NCI-H2081 (cell line): ENCODE measurements around the gene FAM240B.

Experiments
- DNase-seq, 2 experiments: peaks; one replicate each; lab custom pipeline; 2025; lab: John Stamatoyannopoulos, UW

FAM240B gene

DNA sequence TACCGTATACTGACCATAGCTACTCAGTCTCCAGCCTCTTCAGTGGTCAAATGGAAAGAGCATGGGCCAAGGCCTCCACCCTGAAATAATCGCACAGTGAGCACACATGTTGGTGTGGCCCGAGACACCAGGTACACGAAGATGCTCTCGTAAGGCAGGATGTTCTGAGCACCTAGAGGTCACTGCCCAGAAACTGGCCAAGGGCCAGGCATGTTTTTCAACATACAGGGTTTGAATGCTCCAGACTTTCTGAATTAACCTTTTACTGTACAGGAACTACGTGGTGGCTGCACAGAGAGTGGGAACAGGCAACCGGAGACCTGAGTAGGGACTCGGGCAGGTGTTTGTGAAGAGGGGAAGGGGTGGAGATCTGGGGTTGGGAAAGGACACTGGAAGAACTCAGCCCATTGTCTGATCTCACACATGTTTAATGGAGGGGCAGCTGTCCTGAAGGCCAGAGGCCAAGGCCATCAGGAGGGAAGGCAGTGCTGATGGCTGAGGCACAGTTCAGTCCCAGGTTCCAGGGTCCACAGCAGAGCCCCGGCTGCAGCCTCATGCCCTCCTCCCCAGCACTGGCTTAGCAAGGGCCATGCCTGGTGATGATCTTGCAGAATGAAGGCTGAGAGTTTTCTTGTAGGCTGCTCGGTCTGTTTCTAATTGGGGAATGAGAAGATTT is 51.0 kb downstream of the FAM240B start:
- DNase-seq = no peak

DNA sequence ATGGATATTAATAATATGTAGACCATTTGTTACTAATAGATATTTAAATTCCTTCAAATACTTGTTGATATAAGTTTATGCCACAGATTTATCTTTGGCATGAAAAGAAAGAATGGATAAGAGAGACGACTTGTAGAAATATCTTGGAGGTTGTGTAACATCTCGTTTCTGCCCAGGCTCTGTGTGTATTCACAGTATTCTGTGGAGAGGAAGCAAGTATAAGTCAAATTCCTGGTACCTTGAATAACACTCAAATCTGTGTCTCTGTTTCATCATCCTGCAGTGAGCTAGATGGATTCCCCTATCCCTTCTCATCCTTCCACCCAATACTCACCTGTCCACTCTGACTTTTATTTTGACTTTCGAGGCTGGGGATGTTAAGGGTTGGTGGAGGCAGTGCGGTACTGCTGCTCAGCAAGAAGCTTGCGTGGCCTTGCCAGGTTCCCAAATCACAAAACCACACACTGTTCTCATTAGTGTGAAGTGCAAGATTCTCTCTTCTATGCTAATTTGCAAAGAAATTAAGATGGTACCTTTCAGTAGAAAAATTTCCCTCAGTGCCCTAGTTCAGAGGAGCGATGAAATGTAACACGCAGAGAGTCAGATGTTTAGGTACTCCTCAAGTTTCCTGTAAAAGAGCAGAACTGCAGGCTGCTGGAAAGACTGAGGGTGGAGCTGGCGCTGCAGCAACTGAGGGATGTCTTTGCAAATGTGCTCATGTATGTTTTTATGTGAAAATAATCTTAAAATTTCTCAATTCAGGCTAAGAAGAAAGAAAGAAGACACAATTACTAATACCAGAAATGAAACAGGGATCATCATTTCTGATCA is 57.0 kb downstream of the FAM240B start:
- DNase-seq = no peak

DNA sequence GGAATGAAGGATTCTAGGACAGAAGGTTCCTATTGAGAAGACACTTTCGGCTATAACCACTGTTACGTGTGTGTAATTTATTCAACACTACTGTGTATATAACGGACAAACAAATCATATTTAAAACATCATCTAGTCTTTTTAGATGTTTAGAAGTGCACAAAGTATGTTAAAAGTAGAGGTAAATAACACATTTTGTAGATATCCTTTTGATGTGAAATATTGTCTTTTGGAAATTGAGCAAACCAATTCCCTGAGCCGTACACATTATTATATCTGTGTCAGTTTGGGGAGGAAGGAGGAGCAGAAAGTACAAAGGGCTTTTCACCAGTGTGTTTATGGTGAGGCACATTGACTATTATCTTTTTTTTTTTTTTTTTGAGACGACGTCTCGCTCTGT is 60.4 kb downstream of the FAM240B start:
- DNase-seq = no peak

DNA sequence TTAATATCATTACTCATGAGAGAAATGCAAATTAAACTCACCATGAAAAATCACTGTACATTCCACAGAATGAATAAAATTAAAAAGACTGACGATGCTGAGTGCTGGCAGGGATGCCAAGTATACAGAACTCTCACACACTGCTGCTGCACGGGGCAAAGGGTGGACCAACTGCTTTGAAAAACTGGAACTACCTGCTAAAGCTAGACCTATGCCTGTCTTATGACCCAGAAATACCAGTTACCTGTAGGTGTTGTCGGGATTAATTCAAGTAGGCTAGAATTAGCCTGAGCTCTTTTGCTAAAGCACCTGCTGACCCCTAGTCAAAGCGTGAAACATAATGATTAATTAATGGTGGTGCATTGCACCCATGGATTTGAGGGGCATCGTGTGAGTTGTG is 63.0 kb downstream of the FAM240B start:
- no peak for DNase-seq

DNA sequence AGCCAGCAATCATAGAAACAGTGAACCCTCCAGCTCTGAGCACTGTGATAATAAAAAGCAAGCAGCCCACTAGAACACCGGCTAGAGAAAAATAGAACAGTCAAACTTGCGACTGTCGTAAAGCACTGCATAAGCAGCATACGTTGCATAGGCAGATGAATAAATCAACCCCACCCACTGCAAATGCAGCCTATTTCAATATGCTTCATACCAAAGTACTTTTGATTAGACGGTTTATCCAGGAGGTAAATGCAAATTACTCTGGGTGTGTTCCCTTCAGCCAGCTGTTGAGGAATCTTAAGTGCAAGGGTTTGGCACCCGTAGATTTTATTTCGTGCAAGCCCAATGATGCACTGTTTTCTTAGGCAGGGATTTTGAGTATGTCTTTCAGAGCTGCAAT is 67.4 kb downstream of the FAM240B start:
- no peak for DNase-seq

DNA sequence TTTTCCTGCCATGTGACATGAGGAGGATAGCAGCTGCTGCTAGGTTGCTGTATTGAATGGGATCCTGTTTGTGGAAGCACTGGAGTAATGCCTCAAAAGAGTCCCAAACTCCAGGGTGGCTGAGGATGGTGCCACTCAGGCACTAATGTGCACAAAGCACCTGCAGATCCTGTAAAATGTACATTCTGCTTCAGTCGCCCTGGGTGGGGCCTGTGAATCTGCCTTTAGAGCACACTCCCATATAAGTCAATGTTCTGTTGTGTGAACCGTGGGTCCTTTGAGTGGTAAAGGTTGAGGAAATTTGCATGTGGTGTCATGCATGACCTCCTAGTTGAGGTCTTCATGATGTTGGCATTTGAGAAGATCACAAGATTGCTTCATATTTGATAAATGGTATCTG is 67.9 kb downstream of the FAM240B start:
- DNase-seq = no peak

DNA sequence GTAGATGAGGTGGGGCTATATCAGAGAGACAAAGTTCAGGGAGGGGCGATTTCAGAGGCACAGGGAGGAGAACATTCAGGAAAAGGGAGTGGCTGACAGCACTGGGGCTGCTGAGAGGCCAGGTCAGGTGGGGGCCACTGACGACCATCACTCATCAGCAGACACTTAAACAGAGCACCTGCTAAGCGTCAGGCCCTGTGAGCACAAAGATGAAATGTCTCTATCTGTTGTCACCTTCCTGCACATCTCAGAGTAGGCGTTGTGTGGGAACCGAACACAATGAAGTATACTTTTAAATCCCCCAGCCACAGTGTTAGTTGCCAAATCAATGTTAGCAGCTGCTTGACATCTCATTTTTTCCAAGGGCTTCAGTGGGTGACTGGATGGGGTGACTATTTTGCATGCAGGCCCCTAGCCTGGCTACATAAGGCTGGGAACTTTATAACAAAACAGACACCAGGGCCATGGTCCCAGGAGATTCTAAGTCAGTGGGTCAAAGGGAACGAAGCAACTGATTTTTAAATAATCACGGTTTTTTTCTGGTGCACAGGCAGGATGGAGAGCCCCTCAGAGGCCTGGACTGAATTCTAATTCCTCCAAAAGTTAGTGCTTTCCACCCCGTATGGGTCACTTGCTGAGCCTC is 68.4 kb downstream of the FAM240B start:
- no peak for DNase-seq

DNA sequence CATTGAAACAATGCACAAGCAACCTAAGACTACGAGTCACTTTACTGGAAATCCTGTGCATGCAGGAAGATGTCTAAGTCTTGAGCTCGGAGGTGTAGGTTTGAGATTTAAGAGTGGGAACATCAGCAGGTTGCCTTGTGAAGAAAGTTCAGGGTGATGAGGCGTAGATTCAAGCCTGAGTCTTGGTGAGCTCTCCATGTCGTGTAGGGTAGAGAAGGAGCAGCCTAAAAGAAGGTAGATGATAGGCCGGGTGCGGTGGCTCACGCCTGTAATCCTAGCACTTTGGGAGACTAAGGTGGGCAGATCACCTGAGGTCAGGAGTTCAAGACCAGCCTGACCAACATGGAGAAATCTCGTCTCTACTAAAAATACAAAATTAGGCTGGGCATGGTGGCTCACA is 69.4 kb downstream of the FAM240B start:
- DNase-seq = no peak

DNA sequence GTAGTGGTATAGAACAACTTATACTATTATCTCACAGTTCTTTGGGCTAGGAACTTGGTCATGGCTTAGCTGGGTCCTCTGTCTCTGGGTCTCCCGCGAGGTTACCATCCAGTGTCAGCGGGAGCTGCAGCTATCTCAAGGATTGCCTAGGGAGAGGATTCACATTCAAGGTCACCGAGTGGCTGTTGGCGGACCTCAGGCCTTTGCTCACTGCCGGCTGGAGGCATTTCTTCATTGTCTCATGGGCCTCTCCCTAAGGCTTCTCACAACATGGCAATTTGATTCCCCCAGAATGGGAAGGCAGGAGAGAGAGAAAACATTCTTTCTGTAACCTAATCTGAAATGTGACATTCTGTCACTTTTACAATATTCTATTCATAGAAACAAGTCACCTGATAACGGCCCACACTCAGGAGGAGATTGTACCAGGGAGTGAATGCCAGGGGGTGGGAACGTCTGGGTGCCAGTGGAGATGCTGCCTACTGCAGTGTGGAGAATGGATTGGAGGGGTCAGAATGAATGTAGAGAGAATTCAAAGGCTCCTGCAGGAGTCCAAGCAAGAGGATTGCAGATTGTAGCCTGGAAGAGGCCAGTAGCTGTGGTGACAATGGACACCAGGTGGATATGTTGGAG is 70.1 kb downstream of the FAM240B start:
- DNase-seq = no peak

DNA sequence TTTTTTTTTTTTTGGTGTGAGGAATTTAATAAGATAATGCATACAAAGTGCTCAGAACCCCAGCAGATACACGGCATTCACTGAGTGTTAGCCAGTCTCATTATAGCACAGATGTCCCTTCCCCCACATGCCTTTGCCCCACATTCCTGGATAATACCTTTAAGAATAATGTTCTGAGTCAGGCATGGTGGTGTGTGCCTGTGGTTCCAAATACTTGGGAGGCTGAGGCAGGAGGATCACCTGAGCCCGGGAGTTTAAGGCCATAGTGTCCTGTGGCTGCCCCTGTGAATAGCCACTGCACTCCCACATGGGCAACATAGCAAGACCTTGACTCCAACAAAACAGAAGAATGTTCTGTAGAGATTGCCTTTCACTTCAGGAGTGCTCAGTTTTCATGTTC is 75.3 kb downstream of the FAM240B start:
- no peak for DNase-seq
